ENCODE data around the gene COMMD10. TPM values are rescaled to one million over a fixed set of nuclear protein-coding genes. Genes with fewer than 3 reads are reported as not detected.
A peak's percentile ranks its signal among the peaks of the same experiment; 100 is the strongest.

COMMD10 gene
- total and polyA plus RNA-seq, 2 of the 4 experiments (the other 2 are of a cell fraction), result 12.8 to 20.4 TPM

- Histone ChIP-seq H4K5ac (ENCODE audit: low read depth, low read length) (no peak overlapping the region), H4K20me1 (ENCODE audit: insufficient read depth, low read length) (no peaks in the 10 kb centered on the region), H3K4me1 (ENCODE audit: control insufficient read depth, insufficient read depth, low read length) (no peaks in the 10 kb centered on the region), H3K18ac (ENCODE audit: low read depth, low read length) (no peak overlapping the region), H2BK20ac (ENCODE audit: low read depth, low read length) (no peak overlapping the region), H2BK15ac (ENCODE audit: low read depth, low read length) (no peak overlapping the region), H3K27ac (ENCODE audit: insufficient read depth, low read length) (no peak overlapping the region), H3K36me3 (ENCODE audit: control insufficient read depth, insufficient read depth, low read length) (no peaks in the 10 kb centered on the region), H2AK5ac (ENCODE audit: low read depth, low read length) (no peak overlapping the region), H3K23ac (ENCODE audit: low read depth, low read length) (no peak overlapping the region), H3K56ac (ENCODE audit: extremely low read depth, insufficient read depth, low read length) (no peak overlapping the region), H3K27me3 (ENCODE audit: control insufficient read depth, insufficient read depth, low read length) (peaks cover 5% of the 10 kb centered on the region), H3K9ac (ENCODE audit: low read depth, low read length) (no peak overlapping the region), H4K8ac (ENCODE audit: low read depth in 2 of 2, low read length in 2 of 2) (no peak overlapping the region), H3K4me3 (ENCODE audit: insufficient read depth, low read depth, low read length) (no peak overlapping the region), H2BK120ac (ENCODE audit: low read depth, low read length) (no peak overlapping the region), H2AK9ac (replicated peaks; ENCODE audit: low read depth, low read length, poor library complexity) (no peak overlapping the region), H3K9me1 (ENCODE audit: insufficient read depth, low read length) (no peaks in the 10 kb centered on the region), H2BK5ac (ENCODE audit: low read depth, low read length, poor library complexity, severe bottlenecking) (no peak overlapping the region), H3K9me3 (ENCODE audit: control insufficient read depth, insufficient read depth, low read length) (no peaks in the 10 kb centered on the region), H4K91ac (ENCODE audit: insufficient read depth, low read depth, low read length) (no peak overlapping the region), H3K14ac (replicated peaks; ENCODE audit: low read depth, low read length) (no peak overlapping the region), H3K4me2 (ENCODE audit: low read depth, low read length) (no peak overlapping the region), H3K4ac (ENCODE audit: low read depth, low read length) (no peak overlapping the region), H2AFZ (replicated peaks; ENCODE audit: low read length, poor library complexity) (no peak overlapping the region), H3K79me1 (ENCODE audit: low read depth in 1 of 2, low read length in 2 of 2) (no peaks in the 10 kb centered on the region)
- in situ Hi-C loops (cut with MboI; ENCODE audit: low sequenced_read_pairs) (loop anchor here (25.0 kb wide), 1 partner anchor 750 kb away; no protein-coding TSS in a partner anchor), dilution Hi-C loops (cut with HindIII; ENCODE audit: low sequenced_read_pairs, unreplicated experiment) (no loop called here), intact Hi-C loops (cut with micrococcal nuclease) (no loop called here)
- TF ChIP-seq MXI1 (IDR thresholded peaks at IDR 0.05; ENCODE audit: borderline replicate concordance, low read depth, low read length), result no peak
- 0 out of 2 replicates have a peak, but pooled peaks have one; percentile 11 for TF ChIP-seq CTCF (conservative IDR thresholded peaks at IDR 0.05; ENCODE audit: low read depth, low read length)
- TF ChIP-seq POLR2A (IDR thresholded peaks at IDR 0.05; ENCODE audit: low read depth, low read length), result no peak
- ATAC-seq (ENCODE audit: low read depth) (no peak), DNase-seq (no peak)
- no CpG with 5 or more reads among the region's 2 CpGs for WGBS, 2 experiments (ENCODE audit: extremely low coverage in 2 of 2, insufficient read length in 1 of 2)
- BruUV-seq (replicated peaks), result no TSS peak
- POLR2A ChIA-PET (ENCODE audit: unreplicated experiment), result no interaction called here
- CTCF ChIA-PET, result no interaction called here
Measured at GRCh38 chr5:116062352-116062751, 22.5 kb upstream of the COMMD10 start.

Data from IMR-90 (cell line).